ENCODE data around the gene CLCN2.

CLCN2 gene

DNA sequence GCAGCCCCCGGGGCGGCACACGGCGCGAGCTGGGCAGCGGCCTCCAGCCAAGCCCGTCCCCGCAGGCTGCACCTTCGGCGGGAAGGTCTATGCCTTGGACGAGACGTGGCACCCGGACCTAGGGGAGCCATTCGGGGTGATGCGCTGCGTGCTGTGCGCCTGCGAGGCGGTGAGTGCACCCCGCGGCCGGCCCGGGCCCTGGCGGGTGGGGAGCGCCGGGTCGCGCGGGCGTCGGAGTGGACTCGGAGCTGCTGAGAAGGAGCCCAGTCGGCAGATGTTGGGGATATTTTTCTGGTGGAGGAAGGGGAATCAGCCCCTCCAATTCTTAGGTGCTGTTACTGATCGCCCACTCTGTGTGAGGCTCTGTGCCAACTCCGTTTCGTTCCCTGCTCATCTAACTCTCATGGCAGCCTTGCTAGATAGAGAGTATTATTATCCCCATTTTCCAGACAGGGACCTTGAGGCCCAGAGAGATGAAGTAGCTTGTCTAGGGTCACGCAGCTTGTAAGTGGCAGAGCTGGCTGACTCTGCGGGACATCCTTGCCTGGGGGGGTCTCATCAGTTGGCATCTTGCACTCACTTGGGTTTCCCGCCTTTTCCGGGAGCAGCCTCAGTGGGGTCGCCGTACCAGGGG is 19.3 kb upstream of the CLCN2 start:
- peak; percentile 16 for DNase-seq

DNA sequence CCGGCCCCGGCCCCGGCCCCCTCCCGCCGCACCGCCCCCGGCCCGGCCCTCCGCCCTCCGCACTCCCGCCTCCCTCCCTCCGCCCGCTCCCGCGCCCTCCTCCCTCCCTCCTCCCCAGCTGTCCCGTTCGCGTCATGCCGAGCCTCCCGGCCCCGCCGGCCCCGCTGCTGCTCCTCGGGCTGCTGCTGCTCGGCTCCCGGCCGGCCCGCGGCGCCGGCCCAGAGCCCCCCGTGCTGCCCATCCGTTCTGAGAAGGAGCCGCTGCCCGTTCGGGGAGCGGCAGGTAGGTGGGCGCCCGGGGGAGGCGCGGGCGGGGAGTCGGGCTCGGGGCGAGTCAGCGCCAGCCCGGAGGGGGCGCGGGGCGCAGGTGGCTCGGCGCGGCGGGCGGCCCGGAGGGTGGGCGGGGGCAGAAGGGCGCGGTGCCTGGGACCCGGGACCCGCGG is 18.8 kb upstream of the CLCN2 start:
- peak; percentile 30 for DNase-seq

DNA sequence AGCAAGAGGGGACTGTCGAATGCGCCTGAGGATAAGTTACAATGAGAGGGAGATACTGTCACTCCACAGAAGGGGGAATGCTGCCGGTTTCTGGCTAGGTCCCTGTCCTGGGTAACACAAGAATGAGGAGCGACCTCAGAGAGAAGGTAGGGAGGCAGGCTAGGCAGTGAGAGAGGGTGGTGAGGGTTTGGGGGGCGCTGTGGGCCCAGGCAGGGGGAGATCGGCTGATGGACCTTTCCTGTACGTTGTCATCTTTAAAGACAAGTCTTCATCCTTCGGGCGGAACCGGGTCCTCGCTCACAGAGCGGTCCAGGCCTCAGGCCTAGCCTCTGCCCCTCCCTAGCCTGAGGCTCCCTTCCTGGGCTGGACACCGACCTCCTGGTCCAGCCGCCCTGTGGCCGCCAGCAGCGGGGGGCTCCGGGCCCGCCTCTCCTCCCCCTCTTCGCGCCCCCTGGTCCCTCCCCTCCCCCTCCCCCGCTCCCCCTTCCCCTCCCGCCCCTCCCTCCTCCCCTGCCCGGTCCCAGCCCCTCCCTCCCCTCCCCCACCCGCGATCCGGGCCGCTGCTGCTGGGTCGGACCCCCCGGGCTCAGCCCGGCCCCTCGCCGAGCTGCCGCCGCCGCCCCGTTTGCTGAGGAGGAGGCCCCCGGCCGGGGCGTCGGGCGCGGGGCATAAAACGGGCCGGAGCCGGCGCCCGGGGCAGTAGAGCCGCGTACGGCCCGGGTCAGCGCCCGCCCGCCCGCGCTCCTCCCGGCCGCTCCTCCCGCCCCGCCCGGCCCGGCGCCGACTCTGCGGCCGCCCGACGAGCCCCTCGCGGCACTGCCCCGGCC is 18.2 kb upstream of the CLCN2 start, which contains the start of gene CHRD:
CHRD (plus strand) TSS at position 697 of the 827 bp plus-strand sequence. CDS start 265 bp downstream, outside the sequence.
- DNase-seq: no peak

DNA sequence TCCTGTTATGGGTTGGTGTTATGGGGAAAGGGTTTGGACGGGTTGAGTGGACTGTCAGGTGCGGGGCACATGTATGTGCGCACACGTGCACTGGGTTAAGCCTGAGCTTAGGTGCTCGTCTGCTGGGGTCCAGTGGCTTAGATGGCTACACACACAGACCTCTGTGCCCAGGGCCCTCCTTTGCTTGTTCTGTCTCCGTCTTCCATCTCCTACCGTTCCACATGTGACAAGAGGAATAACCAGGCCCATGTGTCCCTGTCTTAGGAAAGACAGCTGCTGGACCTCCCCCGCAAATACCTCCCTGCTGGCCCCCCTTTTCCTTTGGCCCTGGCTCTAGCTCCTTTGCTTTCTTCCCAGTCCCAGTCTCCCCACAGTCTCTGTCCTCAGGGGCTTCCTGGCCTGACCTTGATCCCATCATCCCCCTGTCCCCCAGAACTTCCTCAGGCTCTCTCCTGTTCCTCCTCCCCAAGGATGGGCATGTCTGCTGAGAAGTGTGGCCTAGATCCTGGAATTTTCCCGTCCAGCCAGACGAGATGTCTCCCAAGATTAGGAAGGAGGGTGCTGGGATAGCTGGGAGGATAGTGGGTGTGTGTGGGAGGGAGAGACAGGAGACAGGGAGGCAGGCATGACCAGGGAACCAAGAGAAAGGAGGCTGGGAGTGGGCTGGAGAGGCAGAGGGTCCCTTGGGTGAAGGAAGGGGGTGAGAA is 17.4 kb upstream of the CLCN2 start:
- no peak for DNase-seq

DNA sequence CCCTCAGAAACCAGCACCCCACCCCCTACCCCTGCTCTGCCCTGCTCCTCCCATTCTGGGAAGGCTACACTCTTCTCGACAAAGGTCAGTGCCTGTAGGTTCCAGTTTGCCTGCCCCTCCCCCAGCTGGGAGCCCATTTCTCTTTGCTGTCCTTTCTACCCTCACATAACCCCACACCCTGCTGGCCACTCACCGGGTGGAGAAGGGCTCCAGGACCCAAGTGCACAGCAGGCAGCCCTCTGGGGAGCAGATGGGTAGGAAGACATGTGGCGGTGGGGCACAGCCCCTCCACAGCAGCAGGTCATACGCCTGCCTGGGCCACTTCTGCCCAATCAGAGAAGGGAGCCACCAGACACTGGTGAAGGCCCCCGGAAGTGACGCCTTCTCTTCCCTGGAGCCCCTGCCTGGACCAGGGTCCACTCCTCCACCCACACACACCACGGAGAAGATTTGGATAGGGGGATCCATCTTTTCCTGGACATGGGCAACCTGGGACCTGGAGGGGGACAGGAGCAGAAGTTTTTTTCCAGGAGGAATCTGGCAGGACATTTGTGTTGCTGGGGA is 16.6 kb upstream of the CLCN2 start, which contains the start of gene THPO:
THPO (minus strand) TSS at position 326 of the 564 bp plus-strand sequence. CDS start 1,948 bp downstream, outside the sequence.
- DNase-seq: no peak

DNA sequence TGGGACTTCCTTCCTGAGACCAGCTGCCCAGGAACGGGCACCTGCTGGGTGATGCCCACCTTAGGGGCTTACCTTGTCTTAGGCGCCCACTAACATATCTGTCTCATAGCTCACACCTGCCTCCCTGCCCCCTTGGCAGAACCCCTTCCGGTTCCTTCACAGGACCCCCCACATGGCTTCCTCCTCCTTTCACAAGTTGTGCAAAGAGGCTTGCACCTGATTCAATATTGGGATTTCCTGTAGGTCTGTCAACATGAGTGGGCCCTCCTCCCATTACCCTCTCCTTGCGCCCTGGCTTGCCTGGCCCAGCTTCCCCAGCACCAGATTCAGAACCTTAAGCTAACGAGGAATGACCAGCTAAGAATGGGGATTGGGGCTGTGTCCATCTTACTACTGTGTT is 16.0 kb upstream of the CLCN2 start:
- no peak for DNase-seq

DNA sequence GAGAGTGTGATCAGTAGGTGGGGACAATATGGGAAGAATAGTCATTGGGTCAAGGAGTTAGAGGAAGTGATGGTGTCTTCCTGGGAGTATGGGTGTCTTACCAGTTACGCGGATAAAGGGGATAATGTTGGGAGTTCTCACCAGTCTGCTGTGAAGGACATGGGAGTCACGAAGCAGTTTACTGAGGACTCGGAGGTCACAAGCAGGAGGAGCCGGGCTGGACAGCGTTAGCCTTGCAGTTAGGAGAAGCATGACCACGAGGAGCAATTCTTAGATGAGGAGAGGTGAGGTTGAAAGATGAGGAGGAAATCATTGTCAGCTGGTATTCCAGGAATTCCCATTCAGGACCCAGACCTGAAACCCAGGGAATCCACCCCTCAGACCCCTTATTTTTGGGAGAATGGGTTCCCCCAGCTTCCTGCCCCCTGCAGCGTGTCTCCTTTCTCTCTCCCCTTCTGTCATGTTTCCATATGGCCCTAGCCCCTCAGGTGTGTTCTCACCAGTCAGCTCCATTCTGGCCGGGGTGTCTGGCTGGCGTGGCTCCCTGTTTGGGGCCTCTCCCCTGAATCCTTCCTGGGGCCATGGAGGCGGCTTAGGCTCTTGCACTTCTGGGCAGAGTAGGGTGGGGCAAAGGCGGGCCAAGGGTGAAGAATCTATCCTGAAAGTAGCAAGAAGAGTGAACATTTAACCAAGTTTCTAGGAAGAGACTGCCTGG is 14.5 kb upstream of the CLCN2 start:
- no peak for DNase-seq

DNA sequence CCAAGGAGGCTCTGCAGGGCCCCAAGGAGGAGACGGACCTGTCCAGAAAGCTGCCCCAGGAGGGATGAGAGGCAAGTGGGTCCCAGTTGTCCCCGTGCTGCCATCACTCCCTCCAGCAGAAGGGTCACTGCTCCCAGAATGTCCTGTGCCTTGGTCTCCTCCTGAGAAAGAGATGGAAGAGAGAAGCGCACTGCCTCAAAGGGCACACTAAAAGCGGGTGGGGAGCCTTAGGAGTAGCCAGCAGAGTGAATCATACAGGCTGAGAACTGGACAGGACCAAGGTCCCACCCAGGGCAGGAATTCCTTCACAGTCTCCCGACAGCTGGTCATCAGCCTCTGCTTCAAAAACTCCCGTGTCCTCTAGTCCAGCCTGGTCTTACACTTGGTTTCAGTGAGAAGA is 12.0 kb upstream of the CLCN2 start:
- no peak for DNase-seq

DNA sequence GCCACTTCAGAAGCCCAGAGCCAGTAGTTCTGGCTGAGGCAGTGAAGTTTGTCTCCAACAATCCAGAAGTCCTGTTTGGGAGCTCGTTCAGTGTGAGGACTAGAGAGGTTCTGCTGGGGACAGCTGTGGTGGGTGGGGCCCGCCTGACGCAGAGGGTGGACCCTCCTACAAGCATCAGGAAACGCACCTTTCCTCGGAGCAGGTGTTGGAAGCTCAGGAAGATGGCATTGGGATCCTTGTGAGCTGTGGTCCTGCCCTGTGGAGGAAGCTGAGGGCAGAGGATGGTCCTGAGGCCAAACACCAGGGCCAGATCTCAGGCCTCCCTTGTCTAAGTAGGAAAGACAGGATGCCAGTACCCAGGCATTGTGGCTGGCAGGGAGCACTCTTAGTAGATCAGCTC is 11.5 kb upstream of the CLCN2 start:
- DNase-seq: no peak

DNA sequence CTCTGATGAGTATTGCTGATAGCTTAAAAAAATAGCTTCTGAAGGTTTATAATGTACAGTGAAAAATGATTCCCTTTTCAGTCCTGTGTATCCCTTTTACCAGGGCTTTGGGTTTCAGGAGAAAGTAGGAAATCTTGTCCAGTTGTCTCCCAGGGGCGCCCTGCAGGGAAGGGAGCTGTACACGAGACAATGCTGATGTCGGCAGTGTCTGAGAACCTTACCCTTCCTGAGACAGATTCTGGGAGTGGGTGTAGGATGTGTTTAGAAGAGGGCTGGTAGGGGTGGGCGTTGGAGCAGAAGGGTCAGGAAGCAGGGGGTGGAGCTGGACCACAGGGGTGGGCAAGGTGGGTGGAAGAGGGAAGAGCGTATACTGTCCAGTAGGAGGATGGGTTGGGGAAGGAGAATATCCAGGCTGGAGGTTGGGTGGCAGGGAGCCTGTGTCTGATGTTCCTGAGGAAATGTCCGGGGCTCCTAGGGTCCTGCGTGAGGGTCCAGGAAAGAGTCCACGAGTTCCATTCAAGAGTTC is 11.0 kb upstream of the CLCN2 start:
- no peak for DNase-seq

DNA sequence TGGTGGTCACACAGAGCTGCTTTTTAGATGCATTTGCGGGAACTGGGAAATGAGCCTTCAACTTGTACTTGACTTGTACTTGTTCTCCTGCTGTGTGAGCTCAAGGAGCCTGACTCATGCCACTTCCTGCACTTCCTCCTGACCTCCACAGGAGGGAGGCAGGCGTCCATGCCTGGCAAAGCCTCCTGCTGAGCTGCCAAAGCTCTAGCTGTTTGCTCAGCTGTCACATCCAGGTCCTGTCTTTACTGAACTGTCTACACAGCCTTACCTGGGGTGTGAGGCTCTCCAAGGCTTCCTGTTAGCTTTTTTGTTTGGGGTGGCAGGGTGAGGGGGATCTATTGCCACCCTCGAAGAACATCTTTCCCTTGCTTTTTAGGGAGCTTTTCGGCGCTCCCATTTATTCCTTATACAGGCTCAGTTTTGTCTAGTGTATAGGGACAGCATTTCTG is 10.2 kb upstream of the CLCN2 start:
- peak; percentile 57 for DNase-seq

DNA sequence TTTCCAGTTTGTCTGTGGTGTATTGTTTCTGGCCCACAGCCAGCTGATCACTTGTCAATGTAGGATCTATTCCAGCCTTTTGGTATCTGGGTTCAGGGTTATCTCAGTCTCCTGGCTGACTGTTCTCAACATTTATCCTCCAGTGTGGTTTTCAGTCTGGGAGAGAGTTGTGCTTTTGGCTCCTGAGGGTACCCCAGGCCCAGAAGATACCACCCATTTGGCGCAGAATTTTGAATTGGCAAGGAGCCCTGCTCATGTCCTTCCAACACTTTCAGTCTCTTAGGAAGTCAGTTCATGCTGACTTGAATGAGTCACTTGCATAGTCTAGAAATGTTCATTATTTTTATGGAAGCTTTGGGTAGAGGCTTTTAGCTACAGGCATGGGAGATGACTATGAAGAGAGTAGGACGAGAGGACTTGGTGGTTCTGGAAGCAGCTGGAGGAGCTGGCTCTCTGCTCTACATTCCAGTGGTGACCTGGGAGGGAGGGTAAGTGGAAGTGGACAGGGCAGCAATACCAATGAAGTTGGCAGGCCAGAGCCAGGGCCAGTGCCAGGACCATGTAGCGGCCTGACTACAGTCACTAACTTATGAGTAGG is 7.3 kb upstream of the CLCN2 start:
- no peak for DNase-seq

DNA sequence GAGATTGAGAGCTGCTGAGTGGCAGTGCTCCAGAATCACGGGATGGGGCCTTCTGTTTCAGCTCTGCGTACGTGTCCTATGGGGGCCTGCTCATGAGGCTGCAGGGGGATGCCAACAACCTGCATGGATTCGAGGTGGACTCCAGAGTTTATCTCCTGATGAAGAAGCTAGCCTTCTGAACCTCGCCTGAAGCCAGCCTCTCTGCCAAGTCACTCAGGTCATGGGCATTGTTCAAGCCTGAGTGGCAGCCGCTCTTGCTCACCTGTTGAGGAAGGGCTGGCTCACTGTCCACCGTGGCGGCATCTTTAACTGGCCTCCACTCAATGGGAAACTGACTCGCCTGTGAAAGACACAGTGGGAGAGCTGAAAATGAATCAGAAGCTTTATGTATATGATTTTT is 6.7 kb upstream of the CLCN2 start:
- no peak for DNase-seq

DNA sequence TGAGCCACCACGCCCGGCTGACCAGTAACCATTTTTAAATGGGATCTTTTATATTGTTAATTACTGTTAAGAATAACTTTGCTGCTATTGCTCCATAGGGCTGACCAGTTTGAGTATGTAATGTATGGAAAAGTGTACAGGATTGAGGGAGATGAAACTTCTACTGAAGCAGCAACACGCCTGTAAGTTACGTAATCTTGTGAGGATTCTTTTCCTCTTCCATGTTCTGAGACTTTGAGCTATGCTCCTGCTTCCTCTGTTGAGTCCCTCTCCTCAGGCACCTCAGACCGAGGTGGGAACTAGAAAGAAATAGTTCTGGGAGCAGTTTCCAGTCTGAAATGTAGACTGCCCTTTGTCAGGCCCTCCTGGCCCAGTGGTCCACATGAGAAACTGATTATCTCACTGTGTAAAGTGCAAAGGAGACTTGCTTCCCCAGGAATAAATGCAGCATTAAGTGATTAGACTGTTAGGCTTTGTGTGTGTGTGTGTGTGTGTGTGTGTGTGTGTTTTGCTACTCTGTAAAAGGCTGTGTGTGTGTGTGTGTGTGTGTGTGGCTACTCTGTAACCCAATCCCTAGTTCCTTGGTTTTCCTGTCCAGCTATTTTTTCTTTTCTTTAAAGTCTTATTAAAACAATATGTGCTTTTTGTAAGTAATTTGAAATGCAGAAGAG is 5.3 kb upstream of the CLCN2 start:
- DNase-seq: no peak

DNA sequence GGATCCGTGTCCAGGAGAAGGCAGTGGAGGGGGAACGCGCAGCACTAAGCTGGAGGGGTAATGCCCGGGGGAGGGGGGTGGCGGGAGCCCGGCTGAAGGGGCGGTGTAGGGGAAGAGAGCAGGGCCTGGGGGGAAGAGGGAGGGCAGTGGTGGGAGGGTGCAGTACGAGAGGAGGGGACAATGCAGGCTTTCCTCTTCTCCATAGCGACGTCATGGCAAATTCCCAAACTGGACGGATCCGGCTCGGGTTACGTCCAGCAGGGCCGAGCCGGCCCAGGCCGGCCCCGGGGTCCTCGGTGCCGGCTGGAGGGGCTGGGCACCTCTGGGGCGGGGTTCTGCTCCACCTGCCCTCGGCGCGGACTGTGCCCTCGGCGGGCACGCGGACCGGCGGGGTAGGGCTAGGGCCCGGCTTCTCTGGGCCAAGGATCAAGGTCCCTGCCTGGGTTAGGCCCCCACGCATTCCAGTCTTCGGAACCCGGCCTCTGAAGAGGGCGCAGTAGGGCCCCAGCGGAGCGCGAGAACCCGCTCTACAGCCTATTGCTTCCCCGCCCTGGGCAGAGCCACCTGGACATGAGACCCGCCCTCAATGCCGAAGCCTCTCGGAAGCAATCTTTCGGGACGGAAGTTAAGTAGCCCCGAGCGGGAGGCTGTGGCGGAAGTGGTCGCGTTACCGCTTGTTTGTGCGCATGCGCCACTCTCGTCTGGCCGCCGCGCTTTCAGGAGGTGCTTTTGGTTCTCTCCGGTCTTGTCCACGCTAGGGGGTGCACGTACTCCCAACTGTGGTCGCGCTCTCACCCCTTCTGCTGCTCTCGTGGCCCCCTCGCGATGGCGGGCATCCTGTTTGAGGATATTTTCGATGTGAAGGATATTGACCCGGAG is 1.5 kb upstream of the CLCN2 start:
- peak; percentile 88 for DNase-seq

DNA sequence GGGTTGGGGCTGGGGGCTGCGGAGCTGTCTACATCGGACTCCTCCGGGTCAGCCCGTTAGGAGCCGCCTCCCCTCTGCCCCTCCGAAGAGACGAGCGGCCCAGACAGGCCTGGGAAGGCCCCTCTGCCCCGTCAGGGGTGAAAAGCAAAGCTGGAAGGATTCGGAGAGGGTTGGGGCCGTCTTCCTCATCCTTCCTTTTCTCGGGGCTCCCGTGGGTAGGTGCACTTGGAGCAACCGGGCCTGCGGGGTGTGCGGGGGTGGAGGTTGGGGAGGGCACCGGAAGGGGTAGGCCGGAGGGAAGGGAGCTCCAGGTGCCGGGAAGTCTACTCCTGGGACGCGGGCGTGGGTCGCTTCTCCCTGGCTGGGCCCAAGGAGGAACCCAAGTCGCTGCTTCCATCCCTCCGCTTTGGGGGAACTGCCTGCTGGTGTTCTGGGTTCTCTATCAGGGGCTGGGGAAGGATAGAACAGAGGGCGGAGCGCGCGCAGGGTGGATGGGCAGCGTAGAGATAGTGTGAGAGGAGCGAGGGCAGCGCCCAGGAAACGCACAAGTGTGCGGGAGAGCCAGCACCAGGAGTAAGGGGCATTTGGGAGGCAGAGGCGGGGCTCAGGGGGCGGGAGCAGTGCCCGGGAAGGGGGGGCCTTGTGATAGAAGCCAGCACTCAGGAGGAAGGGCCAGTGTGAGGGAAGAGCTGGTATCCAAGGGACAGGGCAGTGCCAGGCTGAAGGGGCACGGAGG is 695 bp upstream of the CLCN2 start:
- peak; percentile 24 for DNase-seq

DNA sequence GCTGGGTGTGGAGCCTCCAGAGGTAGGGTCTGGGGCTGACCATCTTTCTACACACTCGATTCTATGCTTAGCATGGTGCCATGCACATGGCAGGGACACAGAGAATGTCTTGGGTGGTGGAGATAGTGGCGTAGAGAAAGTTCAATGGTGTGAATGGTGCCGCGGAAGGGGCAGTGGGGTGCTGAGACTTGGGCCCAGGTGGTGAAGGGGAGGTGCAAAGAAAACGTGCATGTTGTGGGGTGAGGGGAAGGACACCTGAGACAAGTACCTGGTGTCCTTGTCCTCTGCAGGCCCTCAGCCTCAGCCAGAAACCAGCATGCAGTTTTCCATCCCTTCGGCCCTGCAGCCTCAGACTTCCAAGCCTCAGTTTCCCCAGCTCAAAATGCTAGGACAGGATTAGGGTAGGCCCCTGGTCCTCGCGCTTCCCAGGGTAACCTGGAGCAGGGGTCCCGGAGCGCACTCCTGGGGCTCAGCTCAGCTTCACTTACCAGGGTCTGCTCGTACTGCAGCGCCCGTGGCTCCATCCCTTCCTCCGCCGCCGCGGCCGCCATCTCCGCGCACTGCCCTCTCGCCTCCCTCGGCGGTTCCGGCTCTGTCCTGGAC is 375 bp downstream of the CLCN2 start:
- no peak for DNase-seq

DNA sequence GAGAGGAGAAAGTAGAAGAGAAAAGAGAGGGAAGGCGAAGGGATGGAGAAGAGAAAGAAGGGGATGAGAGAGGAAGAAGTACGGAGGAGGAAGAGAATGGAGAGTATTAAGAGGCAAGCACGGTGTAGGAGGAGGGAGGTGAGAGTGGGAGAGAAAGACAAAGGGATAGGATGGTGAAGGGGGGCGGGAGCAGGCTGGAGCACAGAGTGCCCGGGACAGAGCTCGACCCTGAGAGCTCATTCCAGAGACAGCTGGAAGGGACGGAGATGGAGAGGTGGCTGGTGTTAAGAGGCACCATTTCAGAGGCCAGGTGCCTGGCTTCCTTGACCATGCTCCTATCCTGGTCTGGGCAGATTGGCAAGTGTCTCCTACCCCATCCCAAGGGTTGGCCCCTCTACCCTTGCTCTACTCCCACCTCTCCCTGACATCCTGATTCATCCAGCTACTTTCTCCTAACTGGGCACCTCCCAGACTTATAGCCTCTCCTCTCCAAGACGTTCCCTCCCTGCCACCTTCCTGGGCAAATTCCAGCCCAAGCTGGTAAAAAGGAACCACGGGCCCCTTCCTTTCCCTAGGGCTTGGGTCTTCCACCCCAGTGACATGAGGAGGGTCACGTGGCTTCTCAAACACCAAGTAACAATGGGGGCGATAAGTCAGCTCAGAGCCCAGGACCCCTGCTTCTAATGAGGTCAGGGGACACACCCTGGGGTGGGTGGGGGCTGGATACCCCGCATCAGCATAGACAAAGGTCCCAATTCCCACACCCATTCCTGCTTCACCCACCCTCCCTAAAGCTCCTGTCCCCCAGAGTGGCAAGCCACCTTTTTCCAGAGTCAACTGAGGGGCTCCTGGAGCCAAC is 1.1 kb downstream of the CLCN2 start:
- DNase-seq: no peak
